Muscle layer of colon (tissue), 2 donors: ENCODE results near the gene ALOX15.
"Not testable (repeated sequence)": the region's sequence is repeated elsewhere in the genome, so short reads cannot be mapped to it uniquely, and the experiment has no call there.

Experiments
- H3K27ac ChIP-seq: one replicate; pipeline ENCODE4 v1.7.0; 2013; ENCODE audit warnings: low read depth, mild to moderate bottlenecking, low read length, moderate library complexity
- H3K27me3 ChIP-seq, 2 donors: one replicate each; pipeline ENCODE4 v1.7.0; 2013; ENCODE audit warnings: low read length in 2 of 2, mild to moderate bottlenecking in 2 of 2; ENCODE audit not compliant: insufficient read depth in 2 of 2, control insufficient read depth in 1 of 2
- H3K36me3 ChIP-seq: one replicate; pipeline ENCODE4 v1.7.0; 2013; ENCODE audit warnings: mild to moderate bottlenecking, low read length; ENCODE audit not compliant: insufficient read depth
- H3K4me1 ChIP-seq: one replicate; pipeline ENCODE4 v1.7.0; 2013; ENCODE audit warnings: mild to moderate bottlenecking, low read length; ENCODE audit not compliant: insufficient read depth
- H3K4me3 ChIP-seq, 2 donors: one replicate each; pipeline ENCODE4 v1.7.0; 2013; ENCODE audit warnings: low read length in 2 of 2, low read depth in 1 of 2, mild to moderate bottlenecking in 1 of 2, moderate library complexity in 1 of 2
- H3K9ac ChIP-seq: one replicate; pipeline ENCODE4 v1.7.0; 2013; ENCODE audit warnings: low read length
- H3K9me3 ChIP-seq: one replicate; pipeline ENCODE4 v1.7.0; 2013; ENCODE audit warnings: mild to moderate bottlenecking, low read length
- donor health status: abdominal sarcoma.
- donor health status: Adenocarcinoma of cecum.

The ALOX15 gene

DNA sequence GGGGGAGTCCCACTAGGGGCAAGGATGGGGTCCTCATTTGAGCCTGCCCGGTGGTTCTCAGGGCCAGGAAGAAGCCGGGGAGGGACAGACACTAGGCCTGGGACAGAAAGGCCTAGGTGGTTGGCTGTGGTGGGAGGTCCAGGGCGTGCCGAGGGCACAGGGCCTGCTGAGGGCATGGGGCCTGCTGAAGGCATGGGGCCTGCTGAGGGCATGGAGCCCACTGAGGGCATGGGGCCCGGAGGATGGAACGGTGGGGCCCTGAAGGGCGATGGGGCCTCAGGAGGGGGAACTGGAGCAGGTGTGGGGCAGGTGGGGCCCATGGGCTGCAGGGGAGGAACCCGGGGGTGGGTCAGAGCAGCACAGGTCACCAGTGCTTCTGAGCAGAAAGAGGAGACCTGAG lies 31.3 kb upstream of the ALOX15 start:
- H3K9me3 ChIP-seq: no peaks in the 10 kb centered on the region

DNA sequence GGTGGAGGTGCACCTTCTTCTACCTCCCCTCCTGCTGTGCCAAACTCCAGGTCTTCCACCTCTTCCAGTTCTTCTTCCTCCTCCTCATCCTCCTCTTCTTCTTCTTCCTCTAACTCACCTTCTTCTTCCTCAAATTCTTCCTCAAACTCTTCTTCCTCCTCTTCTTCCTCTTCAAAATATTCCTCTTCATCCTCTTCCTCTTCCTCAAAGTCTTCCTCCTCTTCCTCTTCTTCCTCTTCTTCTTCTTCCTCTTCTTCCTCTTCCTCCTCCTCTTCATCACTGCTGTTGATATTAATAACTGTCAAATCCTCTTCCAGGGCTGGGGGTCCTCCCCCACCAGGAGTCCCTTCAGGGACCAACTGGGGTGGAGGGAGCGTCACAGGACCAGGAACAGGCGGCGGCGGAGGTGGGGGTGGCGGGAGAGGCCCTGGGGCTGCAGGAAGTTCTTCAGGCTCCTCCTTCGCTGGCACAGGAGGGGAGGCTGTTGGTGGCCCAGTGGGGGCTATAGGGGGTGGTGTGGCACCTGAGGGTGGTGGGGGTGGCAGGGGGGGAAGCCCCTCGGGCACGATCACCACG lies 30.7 kb upstream of the ALOX15 start:
- H3K27me3 ChIP-seq: no peaks in the 10 kb centered on the region
- H3K27ac ChIP-seq: no peak overlapping the region
- H3K9ac ChIP-seq: no peak overlapping the region
- H3K4me3 ChIP-seq: no peak overlapping the region
- H3K4me1 ChIP-seq: no peaks in the 10 kb centered on the region
- peaks cover 42% of the 10 kb centered on the region for H3K36me3 ChIP-seq
- no peaks in the 10 kb centered on the region for H3K9me3 ChIP-seq

More for the DNA sequence above, 31.3 kb upstream of the ALOX15 start:
- H3K36me3 ChIP-seq: peaks cover 47% of the 10 kb centered on the region
- no peaks in the 10 kb centered on the region for H3K4me1 ChIP-seq
- no peak overlapping the region for H3K9ac ChIP-seq
- H3K27ac ChIP-seq: no peak overlapping the region
- no peaks in the 10 kb centered on the region for H3K27me3 ChIP-seq
- H3K4me3 ChIP-seq: no peak overlapping the region

DNA sequence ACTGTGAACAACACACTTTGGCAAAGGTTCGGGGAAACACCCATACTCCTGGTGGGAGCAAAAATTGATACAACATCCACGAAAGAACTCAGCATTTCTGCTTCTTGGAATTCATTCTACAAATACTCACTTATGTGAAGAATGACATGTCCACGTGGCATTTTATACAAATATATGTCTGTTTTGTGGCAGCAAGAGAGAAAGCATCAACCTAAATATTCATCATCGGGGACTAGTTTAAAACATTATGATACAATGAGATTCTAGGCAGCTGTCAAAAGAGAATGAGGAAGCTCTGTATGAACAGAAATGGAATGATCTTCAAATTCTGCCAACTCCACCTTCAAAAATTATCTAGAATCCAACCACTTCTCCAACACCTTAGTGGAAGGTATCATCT lies 25.7 kb upstream of the ALOX15 start:
- Histone ChIP-seq H3K9me3 (no peaks in the 10 kb centered on the region), H3K36me3 (peaks cover 6% of the 10 kb centered on the region), H3K4me3 (no peak overlapping the region), H3K4me1 (no peaks in the 10 kb centered on the region), H3K27me3 (peaks cover 0 to 7% of the 10 kb centered on the region in 2 donors), H3K27ac (no peak overlapping the region), H3K9ac (no peak overlapping the region)

DNA sequence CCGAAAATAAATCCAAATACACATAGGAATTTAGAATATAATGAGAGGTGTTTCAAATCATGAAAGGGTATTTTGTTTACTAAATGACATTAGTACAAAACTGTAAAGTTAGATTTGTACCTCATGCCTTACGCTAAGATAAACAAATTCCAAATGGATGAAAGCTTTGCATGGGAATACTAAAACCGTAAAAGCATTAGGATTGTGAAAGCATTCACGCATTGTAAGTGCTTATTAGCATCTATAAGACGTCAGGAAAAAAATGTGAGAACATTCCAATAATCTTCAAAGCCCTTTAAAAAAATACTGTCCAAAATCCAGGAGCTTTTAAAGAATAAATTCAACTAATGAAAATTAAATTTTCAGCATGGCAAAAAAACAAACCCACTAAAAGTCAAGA lies 24.8 kb upstream of the ALOX15 start:
- H3K4me3 ChIP-seq: no peak overlapping the region
- H3K27ac ChIP-seq: no peak overlapping the region
- peaks cover 0 to 7% of the 10 kb centered on the region in 2 donors for H3K27me3 ChIP-seq
- no peaks in the 10 kb centered on the region for H3K9me3 ChIP-seq
- peaks cover 6% of the 10 kb centered on the region for H3K36me3 ChIP-seq
- no peak overlapping the region for H3K9ac ChIP-seq
- H3K4me1 ChIP-seq: no peaks in the 10 kb centered on the region

DNA sequence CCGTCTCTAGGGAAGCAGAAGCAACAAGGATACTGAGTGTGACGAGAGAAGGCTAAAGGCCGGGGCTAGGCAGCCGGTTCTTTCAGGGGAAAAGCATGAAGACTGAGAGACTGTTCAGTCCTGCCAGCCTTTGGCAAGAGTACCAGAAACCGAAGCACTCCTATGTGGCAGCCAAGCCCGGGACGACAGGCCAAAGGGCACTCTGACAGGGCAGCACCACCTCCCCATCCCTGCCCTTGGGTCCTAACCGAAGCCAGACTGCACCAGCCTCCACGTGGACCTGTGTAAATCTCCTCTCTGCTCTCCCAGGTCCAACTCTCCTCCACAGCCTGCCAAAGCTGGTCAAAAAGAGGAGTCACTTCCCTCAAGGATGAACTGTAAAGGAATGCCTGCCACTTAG lies 23.5 kb upstream of the ALOX15 start:
- Histone ChIP-seq H3K27me3 (peaks cover 0 to 7% of the 10 kb centered on the region in 2 donors), H3K4me3 (no peak overlapping the region), H3K9me3 (no peaks in the 10 kb centered on the region), H3K9ac (no peak overlapping the region), H3K4me1 (no peaks in the 10 kb centered on the region), H3K27ac (no peak overlapping the region), H3K36me3 (no peaks in the 10 kb centered on the region)

DNA sequence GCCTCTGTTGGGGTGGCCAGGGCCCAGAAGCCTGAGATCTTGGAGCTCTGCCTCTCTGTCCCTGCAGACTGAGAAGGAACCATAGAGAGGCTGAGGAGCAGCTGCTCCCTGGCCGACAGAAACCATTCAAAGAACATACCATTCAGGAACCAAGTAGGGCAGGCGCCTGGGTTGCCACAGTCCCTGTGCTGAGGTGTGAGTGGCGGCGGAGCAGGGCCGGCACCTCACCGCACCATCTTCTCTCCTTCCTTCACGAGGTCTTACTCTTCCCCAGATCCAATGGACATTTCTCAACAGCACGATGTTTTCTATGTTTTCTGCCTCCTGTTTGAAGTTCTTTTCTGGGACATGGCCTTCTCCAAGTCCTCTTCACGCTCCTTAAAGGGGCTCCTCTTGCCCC lies 22.8 kb upstream of the ALOX15 start:
- peaks cover 0 to 7% of the 10 kb centered on the region in 2 donors for H3K27me3 ChIP-seq
- no peak overlapping the region for H3K4me3 ChIP-seq
- H3K4me1 ChIP-seq: no peaks in the 10 kb centered on the region
- H3K9ac ChIP-seq: no peak overlapping the region
- no peaks in the 10 kb centered on the region for H3K9me3 ChIP-seq
- no peak overlapping the region for H3K27ac ChIP-seq
- H3K36me3 ChIP-seq: no peaks in the 10 kb centered on the region

DNA sequence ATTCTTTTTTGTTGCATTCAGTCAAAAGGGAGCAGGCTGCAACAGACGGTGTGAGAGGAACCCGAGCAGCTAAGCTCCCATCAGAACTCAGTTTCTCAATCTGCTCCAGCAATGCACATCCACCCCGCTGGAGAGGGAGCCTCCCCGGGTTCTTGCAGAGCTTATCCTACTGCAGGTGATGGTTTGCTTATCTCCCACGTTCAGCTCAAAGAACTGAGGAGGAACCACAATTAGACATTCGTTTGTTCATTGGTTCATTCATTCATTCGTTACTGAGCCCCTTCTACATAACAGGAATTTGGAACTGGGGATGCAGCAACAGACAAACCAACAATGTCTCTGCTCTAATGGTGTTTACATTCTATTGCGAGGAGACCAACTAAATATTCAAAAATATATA lies 22.2 kb upstream of the ALOX15 start:
- H3K36me3 ChIP-seq: no peaks in the 10 kb centered on the region
- H3K27me3 ChIP-seq: peaks cover 0 to 7% of the 10 kb centered on the region in 2 donors

DNA sequence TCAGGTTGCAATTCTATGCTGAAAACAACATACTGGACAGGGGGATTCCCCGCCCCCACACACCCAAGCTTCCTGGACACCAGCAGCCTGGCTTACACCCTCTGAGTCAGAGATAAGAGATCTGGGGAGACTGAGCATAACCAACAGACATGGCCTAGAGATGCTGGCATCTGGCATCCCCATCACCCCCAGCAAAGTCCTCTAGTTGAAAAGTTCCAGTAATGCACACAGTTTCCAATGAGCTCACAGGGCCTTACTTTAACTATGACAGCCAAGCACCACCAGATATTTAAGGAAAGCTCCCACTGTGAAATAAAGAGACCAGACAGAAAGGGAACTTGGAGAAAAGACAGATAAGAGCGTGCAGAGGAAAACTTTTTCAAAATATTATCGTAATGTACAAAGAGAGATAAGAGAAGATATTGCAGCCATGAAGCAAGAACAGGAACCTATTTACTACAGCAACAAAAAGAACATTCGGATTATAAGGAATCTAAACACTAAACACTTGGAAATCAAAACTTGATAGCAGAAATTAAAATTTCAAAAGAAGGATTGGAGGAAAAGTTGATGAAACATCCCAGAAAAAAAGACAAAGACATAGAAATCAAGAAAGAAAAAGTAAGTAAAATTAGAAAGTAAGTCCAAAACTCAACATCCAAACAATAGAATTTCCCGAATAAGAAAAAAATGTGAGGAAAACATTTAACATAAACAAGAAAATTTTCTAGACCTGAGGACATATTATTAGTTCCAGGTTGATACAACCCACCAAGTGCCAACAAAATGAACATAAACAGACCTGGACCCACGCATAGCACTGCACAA lies 17.2 kb upstream of the ALOX15 start:
- H3K27me3 ChIP-seq: peaks cover 0 to 11% of the 10 kb centered on the region in 2 donors
- no peak overlapping the region for H3K4me3 ChIP-seq
- no peak overlapping the region for H3K27ac ChIP-seq
- H3K36me3 ChIP-seq: no peaks in the 10 kb centered on the region
- H3K9ac ChIP-seq: no peak overlapping the region
- H3K4me1 ChIP-seq: no peaks in the 10 kb centered on the region
- no peaks in the 10 kb centered on the region for H3K9me3 ChIP-seq

More for the DNA sequence above, 22.2 kb upstream of the ALOX15 start:
- H3K27ac ChIP-seq: no peak overlapping the region
- H3K9me3 ChIP-seq: no peaks in the 10 kb centered on the region
- no peak overlapping the region for H3K9ac ChIP-seq
- H3K4me1 ChIP-seq: no peaks in the 10 kb centered on the region
- H3K4me3 ChIP-seq: no peak overlapping the region

DNA sequence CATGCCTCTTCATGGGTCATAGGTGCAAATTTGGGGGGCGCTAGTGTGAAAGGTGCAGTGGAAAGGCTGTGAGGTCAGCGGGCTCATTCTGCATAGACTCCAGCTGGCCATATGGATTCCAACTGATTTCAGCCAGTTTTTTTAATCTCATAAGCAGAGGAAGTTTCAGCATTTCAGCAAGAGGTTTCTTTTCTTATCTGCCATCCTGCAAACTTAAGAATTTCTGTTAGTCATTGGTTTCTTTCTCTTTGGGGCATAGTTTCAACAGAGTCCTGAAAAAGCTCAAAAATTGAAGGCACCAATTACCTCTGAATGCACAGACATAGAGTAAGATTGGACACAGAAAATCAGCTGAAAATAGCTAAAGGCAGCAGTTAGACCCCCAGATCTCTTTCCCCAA lies 16.2 kb upstream of the ALOX15 start:
- no peak overlapping the region for H3K4me3 ChIP-seq
- no peak overlapping the region for H3K9ac ChIP-seq
- H3K36me3 ChIP-seq: no peaks in the 10 kb centered on the region
- H3K27me3 ChIP-seq: peaks cover 0 to 6% of the 10 kb centered on the region in 2 donors
- no peaks in the 10 kb centered on the region for H3K4me1 ChIP-seq
- H3K9me3 ChIP-seq: no peaks in the 10 kb centered on the region
- H3K27ac ChIP-seq: no peak overlapping the region

DNA sequence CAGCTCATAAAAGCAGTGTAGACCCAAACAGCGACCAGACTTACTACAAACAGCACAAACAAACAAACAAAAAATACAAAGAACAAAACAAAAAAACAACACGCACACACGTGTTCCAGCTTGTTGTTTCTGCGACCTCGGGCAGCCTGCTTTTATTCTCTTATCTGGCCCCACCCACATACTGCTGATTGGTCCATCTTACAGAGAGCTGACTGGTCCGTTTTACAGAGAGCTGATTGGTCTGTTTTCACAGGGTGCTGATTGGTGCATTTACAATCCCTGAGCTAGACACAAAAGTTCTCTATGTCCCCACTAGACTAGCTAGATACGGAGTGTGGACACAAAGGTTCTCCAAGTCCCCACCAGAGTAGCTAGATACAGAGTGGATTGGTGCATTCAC lies 14.5 kb upstream of the ALOX15 start:
- H3K9me3 ChIP-seq, H3K36me3 ChIP-seq, H3K4me3 ChIP-seq, H3K27me3 ChIP-seq, H3K27ac ChIP-seq, H3K4me1 ChIP-seq, H3K9ac ChIP-seq: not testable (repeated sequence)

DNA sequence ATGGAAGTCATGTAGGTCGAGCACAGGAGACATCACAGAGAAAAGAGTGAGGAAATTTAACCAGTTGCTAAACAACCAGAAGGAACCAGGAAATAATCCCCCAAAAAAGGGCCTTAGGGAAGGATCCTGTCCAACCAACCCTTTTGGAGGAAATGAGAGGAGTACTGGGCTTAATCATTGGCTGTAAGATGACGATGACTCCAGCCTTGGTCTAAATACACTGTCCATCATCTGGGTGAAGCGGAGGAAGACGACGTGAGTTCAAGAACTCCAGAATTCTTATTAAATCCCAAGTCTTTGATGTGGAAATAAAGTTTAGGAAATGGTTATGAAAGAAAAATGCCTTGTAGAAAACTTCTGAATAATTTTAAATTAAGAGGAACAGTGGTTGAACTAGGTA lies 11.5 kb upstream of the ALOX15 start:
- Histone ChIP-seq H3K27me3 (peaks cover 0 to 6% of the 10 kb centered on the region in 2 donors), H3K4me3 (no peak overlapping the region), H3K36me3 (no peaks in the 10 kb centered on the region), H3K27ac (no peak overlapping the region), H3K9me3 (no peaks in the 10 kb centered on the region), H3K4me1 (no peaks in the 10 kb centered on the region), H3K9ac (no peak overlapping the region)

DNA sequence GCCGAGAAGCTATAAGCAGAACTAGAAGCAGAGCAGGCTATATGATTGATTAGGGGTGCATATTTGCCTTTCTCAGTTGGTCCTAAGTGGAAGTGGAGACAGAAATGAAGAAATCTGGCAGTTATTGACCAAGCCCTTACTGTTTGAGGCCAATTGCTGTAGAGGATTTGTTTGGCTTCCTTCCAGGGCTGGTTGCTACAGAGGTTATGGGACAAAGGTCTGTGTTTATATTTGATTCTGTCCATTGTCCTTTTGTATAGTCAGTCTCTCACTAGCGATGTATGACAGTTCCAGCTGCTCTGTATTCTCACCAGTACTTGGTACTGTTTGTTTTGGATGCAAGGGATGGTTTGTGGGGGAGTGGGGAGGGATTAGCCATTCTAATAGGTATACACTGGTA lies 7.3 kb upstream of the ALOX15 start:
- H3K9me3 ChIP-seq: no peaks in the 10 kb centered on the region
- no peak overlapping the region for H3K9ac ChIP-seq
- no peaks in the 10 kb centered on the region for H3K27me3 ChIP-seq
- H3K27ac ChIP-seq: no peak overlapping the region
- no peaks in the 10 kb centered on the region for H3K4me1 ChIP-seq
- no peak overlapping the region for H3K4me3 ChIP-seq
- no peaks in the 10 kb centered on the region for H3K36me3 ChIP-seq
